K562 (cell line): ENCODE measurements around the gene COX20. TPM values are rescaled to one million over a fixed set of nuclear protein-coding genes. Genes with fewer than 3 reads are reported as not detected.

Experiments used
- CC2D1A ChIP-seq: fragments of 450-650 bp; IDR thresholded peaks from 2 replicates; pipeline ENCODE4 v1.6.1; 2017; ENCODE audit warnings: mild to moderate bottlenecking
- EWSR1 ChIP-seq: fragments of 450-650 bp; IDR thresholded peaks from 2 replicates; pipeline ENCODE4 v1.6.1; 2018; ENCODE audit warnings: borderline replicate concordance, mild to moderate bottlenecking, low read depth, moderate library complexity; ENCODE audit not compliant: partially characterized antibody
- NCOR1 ChIP-seq: fragments of 450-650 bp; IDR thresholded peaks from 2 replicates; pipeline ENCODE4 v1.6.1; 2016; ENCODE audit warnings: mild to moderate bottlenecking, moderate library complexity
- NR2C2 ChIP-seq, 2 experiments: fragments of 200-800 bp in 1 of 2; sonication (Bioruptor generic) in 1 of 2; sonication (generic) in 1 of 2; formaldehyde crosslinking in 1 of 2; IDR thresholded peaks; 2 replicates each; pipeline versions ENCODE4 v1.6.1 to v1.8.0; 2016 to 2022; ENCODE audit warnings: mild to moderate bottlenecking in 1 of 2, missing compliant biosample characterization in 1 of 2, missing genetic modification characterization in 1 of 2, missing genetic modification reagents in 1 of 2
- TAF1 ChIP-seq: IDR thresholded peaks from 2 replicates; pipeline ENCODE4 v1.6.1; 2011; ENCODE audit warnings: mild to moderate bottlenecking, low read length, moderate library complexity; ENCODE audit not compliant: insufficient read depth, control insufficient read depth, severe bottlenecking; ENCODE audit errors: extremely low read depth
- TGIF2 ChIP-seq: sonication (generic); formaldehyde crosslinking; IDR thresholded peaks from 2 replicates; pipeline ENCODE4 v1.8.1; 2022; ENCODE audit warnings: mild to moderate bottlenecking, missing genetic modification reagents, moderate library complexity
- ZNF23 ChIP-seq: fragments of 250-450 bp; sonication (Bioruptor Pico); IDR thresholded peaks from 2 replicates; pipeline ENCODE4 v1.4.0; 2020; ENCODE audit warnings: mild to moderate bottlenecking
- ZNF76 ChIP-seq: fragments of 250-450 bp; sonication (Bioruptor Pico); IDR thresholded peaks from 2 replicates; pipeline ENCODE4 v1.4.0; 2020; ENCODE audit warnings: mild to moderate bottlenecking, moderate library complexity, borderline replicate concordance
- ZNF77 ChIP-seq: fragments of 250-450 bp; sonication (Bioruptor Pico); IDR thresholded peaks from 2 replicates; pipeline ENCODE4 v1.5.0; 2020
- polyA plus RNA-seq, 8 experiments: library from polyadenylated mRNA; depleted of rRNA in 4 of 8; stranded (reverse) in 5 of 8; unstranded in 3 of 8; fragments of >200 nt; fragmentation: Nextera tagmentation in 2 of 8; fragmentation: Illumina TruSeq in 1 of 8; extraction: Ambion mirVana in 2 of 8; extraction: Trizol in 1 of 8; gene quantifications; 2 replicates each; pipeline versions ENCODE4 v1.2.1 to v1.2.3, GENCODE V29; 2011 to 2014; ENCODE audit warnings: inconsistent platforms in 1 of 8, missing spikeins in 1 of 8
- total RNA-seq, 7 experiments: library from RNA; depleted of rRNA in 6 of 7; stranded (reverse); fragments of >200 nt in 6 of 7; fragmentation: Illumina TruSeq in 2 of 7; extraction: Trizol in 2 of 7; gene quantifications; 2 replicates each; pipeline versions ENCODE4 v1.2.1 to v1.2.3, GENCODE V29; 2011 to 2021; ENCODE audit warnings: low replicate concordance in 1 of 7
- TF ChIP-seq, protein P1 (sequence below): fragments of 450-650 bp; IDR thresholded peaks from 2 replicates; pipeline ENCODE4 v1.6.1; 2016; ENCODE audit warnings: low read depth
- TF ChIP-seq, protein P2 (sequence below): sonication (generic); formaldehyde crosslinking; IDR thresholded peaks from 2 replicates; pipeline ENCODE4 v1.8.0; 2022; ENCODE audit warnings: mild to moderate bottlenecking, missing genetic modification reagents
- TF ChIP-seq, protein P3 (sequence below), 2 experiments: IDR thresholded peaks; 2 replicates each; pipeline ENCODE4 v1.6.1; 2012; ENCODE audit warnings: improper control_type of control experiment in 2 of 2, low read depth in 2 of 2, low read length in 2 of 2, borderline replicate concordance in 1 of 2

Gene COX20
- total and polyA plus RNA-seq, 9 of the 15 experiments (the other 6 are each of a cell fraction or from before 2014, with no cell fraction given): 41.5 to 192 (median 84.3) TPM

DNA sequence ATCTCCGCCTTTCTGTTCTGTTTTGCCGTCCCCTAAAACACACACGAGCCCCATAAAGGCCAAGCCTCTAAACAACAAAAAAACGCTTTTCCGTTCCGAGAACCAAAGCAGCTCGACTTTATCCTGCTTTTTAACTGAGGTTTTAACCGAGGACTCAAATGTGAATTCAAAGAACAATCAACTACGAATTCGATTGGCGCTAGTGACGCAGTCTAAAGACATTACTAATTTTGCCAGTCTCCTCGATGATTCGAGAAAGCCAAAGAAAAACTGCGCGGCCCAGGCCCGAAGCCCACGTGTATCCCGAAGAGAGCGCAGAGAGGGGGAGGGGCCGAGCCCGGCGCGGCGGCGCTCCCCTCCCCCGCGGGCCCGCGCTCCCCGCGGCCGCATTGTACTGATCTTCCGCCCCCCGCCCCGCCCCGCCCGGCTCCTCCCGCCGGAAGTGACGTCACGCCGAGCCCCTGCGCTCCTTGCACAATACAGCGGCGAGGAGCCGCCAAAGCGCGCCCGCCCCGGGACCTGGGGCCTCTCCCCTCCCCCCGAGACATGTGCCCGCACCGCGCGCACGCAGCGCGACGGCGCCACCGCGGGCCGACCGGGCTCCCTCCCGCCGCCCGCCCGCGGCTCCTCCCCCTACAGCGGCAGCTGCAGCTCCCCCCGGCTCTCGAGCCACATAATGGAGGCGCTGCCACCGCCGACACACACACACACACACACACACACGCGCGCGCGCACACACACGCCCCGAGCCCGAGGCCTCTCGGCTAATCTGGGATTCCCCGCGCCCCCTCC lies 27.4 kb downstream of the COX20 start (continued):
- TF ChIP-seq, protein P1, sequence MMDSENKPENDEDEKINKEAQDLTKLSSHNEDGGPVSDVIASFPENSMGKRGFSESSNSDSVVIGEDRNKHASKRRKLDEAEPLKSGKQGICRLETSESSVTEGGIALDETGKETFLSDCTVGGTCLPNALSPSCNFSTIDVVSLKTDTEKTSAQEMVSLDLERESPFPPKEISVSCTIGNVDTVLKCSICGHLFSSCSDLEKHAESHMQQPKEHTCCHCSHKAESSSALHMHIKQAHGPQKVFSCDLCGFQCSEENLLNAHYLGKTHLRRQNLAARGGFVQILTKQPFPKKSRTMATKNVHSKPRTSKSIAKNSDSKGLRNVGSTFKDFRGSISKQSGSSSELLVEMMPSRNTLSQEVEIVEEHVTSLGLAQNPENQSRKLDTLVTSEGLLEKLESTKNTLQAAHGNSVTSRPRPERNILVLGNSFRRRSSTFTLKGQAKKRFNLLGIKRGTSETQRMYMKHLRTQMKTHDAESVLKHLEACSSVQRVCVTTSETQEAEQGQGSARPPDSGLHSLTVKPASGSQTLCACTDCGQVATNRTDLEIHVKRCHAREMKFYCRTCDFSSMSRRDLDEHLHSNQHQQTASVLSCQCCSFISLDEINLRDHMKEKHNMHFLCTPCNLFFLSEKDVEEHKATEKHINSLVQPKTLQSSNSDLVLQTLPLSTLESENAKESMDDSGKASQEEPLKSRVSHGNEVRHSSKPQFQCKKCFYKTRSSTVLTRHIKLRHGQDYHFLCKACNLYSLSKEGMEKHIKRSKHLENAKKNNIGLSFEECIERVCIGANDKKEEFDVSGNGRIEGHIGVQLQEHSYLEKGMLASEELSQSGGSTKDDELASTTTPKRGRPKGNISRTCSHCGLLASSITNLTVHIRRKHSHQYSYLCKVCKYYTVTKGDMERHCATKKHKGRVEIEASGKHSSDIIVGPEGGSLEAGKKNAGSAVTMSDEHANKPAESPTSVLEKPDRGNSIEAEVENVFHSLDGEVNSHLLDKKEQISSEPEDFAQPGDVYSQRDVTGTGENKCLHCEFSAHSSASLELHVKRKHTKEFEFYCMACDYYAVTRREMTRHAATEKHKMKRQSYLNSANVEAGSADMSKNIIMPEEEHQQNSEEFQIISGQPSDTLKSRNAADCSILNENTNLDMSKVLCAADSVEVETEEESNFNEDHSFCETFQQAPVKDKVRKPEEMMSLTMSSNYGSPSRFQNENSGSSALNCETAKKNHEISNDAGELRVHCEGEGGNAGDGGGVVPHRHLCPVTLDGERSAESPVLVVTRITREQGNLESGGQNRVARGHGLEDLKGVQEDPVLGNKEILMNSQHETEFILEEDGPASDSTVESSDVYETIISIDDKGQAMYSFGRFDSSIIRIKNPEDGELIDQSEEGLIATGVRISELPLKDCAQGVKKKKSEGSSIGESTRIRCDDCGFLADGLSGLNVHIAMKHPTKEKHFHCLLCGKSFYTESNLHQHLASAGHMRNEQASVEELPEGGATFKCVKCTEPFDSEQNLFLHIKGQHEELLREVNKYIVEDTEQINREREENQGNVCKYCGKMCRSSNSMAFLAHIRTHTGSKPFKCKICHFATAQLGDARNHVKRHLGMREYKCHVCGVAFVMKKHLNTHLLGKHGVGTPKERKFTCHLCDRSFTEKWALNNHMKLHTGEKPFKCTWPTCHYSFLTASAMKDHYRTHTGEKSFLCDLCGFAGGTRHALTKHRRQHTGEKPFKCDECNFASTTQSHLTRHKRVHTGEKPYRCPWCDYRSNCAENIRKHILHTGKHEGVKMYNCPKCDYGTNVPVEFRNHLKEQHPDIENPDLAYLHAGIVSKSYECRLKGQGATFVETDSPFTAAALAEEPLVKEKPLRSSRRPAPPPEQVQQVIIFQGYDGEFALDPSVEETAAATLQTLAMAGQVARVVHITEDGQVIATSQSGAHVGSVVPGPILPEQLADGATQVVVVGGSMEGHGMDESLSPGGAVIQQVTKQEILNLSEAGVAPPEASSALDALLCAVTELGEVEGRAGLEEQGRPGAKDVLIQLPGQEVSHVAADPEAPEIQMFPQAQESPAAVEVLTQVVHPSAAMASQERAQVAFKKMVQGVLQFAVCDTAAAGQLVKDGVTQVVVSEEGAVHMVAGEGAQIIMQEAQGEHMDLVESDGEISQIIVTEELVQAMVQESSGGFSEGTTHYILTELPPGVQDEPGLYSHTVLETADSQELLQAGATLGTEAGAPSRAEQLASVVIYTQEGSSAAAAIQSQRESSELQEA: no peak
- no peak for TF ChIP-seq ZNF77 (CRISPR knock-in tag)
- TF ChIP-seq NR2C2 (CRISPR knock-in tag; IDR thresholded peaks at IDR 0.05): 0 out of 2 replicates have a peak, but pooled peaks have one; percentile 20
- peak; percentile 39; the same call in 1 of the 2 replicates for TF ChIP-seq NR2C2 (tag; IDR thresholded peaks at IDR 0.05)
- TF ChIP-seq ZNF23 (CRISPR knock-in tag): no peak
- TF ChIP-seq TAF1: peak; percentile 82
- TF ChIP-seq, protein P2, sequence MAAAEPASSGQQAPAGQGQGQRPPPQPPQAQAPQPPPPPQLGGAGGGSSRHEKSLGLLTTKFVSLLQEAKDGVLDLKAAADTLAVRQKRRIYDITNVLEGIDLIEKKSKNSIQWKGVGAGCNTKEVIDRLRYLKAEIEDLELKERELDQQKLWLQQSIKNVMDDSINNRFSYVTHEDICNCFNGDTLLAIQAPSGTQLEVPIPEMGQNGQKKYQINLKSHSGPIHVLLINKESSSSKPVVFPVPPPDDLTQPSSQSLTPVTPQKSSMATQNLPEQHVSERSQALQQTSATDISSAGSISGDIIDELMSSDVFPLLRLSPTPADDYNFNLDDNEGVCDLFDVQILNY (CRISPR knock-in tag): no peak
- peak; percentile 34; the same call in 1 of the 2 replicates for TF ChIP-seq NCOR1
- no peak for TF ChIP-seq CC2D1A
- TF ChIP-seq, protein P3, sequence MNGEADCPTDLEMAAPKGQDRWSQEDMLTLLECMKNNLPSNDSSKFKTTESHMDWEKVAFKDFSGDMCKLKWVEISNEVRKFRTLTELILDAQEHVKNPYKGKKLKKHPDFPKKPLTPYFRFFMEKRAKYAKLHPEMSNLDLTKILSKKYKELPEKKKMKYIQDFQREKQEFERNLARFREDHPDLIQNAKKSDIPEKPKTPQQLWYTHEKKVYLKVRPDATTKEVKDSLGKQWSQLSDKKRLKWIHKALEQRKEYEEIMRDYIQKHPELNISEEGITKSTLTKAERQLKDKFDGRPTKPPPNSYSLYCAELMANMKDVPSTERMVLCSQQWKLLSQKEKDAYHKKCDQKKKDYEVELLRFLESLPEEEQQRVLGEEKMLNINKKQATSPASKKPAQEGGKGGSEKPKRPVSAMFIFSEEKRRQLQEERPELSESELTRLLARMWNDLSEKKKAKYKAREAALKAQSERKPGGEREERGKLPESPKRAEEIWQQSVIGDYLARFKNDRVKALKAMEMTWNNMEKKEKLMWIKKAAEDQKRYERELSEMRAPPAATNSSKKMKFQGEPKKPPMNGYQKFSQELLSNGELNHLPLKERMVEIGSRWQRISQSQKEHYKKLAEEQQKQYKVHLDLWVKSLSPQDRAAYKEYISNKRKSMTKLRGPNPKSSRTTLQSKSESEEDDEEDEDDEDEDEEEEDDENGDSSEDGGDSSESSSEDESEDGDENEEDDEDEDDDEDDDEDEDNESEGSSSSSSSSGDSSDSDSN (IDR thresholded peaks at IDR 0.05; ENCODE audit: borderline replicate concordance in 1 of 2, low read depth in 2 of 2, low read length in 2 of 2): no peak; a peak in 1 of 4 replicates
- no peak for TF ChIP-seq TGIF2
- TF ChIP-seq EWSR1: no peak
- TF ChIP-seq ZNF76 (CRISPR knock-in tag): no peak; the same call in 1 of the 2 replicates
